GM20431 (cell line): ENCODE measurements around the gene CD6.

Experiments
- in situ Hi-C: fragments of 300-500 bp; cut with MseI, MboI; formaldehyde crosslinking; loops from one replicate; pipeline ENCODE4 v1.15.0; 2020; ENCODE audit warnings: low sequenced_read_pairs; ENCODE audit not compliant: unreplicated experiment

The CD6 gene

DNA sequence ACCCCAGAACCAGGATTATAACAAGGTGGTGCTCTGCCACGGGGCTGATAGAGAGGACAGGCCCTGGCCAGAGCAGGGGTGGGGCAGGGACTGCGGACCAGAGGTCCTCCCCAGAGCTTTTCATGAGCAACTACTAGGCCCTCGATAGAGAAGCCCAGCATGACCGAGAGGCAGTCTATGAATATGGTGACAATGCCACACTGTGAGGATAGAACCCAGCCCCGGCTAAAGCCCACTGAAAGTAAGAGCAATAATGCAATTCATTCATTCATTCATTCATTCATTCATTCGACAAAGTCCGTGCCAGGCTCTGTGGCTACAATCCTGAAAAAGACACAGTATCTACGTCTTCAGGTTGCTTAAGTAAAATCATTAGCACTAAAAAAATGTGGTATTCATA is 95.2 kb downstream of the CD6 start:
- in situ Hi-C loops, result no loop called here

GRCh38 chr11:61067782-61068446 is 96.4 kb downstream of the CD6 start:
- in situ Hi-C loops, result no loop called here

GRCh38 chr11:61068581-61068980 is 97.1 kb downstream of the CD6 start:
- in situ Hi-C loops, result no loop called here

DNA sequence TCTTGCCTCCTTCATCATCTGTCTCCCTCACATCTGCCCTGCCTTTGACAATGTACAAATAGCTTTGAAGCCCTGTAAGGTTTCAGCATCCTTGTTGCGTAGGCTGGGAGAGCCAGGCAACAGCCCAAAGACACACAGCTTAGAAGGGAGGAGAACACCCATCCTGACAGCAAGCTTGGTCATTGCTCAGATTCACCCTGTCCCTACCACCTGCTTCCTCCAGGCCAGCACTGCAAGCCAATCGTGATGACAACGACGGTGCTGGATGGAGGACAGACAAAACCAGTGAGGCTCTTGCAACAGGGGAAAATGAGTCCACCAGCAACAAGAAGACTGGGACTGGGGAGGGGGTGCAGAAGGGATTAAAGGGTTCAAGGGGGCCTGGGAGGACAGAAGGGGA is 97.9 kb downstream of the CD6 start:
- in situ Hi-C loops, result no loop called here
